Neutrophil (primary cell): ENCODE results near the gene KBTBD12.

Experiments
- H3K27ac ChIP-seq: fragments of 200-600 bp; sonication (generic); 2 replicates; pipeline ENCODE4 v1.5.1; 2016; ENCODE audit warnings: mild to moderate bottlenecking, moderate library complexity
- H3K27me3 ChIP-seq: fragments of 200-600 bp; sonication (generic); 2 replicates; pipeline ENCODE4 v1.6.0; 2016; ENCODE audit warnings: mild to moderate bottlenecking
- H3K36me3 ChIP-seq: fragments of 200-600 bp; sonication (generic); 2 replicates; pipeline ENCODE4 v1.5.1; 2017
- H3K4me1 ChIP-seq, 2 experiments: fragments of 200-600 bp in 1 of 2; sonication (generic) in 1 of 2; 1 replicate in 1 of 2; 2 replicates in 1 of 2; pipeline versions ENCODE4 v1.5.1 to v1.6.1; 2013 to 2016; ENCODE audit warnings: low read depth in 1 of 2, low read length in 1 of 2, mild to moderate bottlenecking in 1 of 2, moderate library complexity in 1 of 2; ENCODE audit not compliant: control insufficient read depth in 1 of 2, insufficient read depth in 1 of 2
- H3K4me3 ChIP-seq, 2 experiments: fragments of 200-600 bp in 1 of 2; sonication (generic) in 1 of 2; 1 replicate in 1 of 2; 2 replicates in 1 of 2; pipeline ENCODE4 v1.5.1; 2013 to 2016; ENCODE audit warnings: low read depth in 1 of 2, low read length in 1 of 2, mild to moderate bottlenecking in 1 of 2, moderate library complexity in 1 of 2
- H3K9me3 ChIP-seq: fragments of 200-600 bp; sonication (generic); 2 replicates; pipeline ENCODE4 v1.5.1; 2016
- CTCF ChIP-seq: fragments of 200-600 bp; sonication (generic); IDR thresholded peaks from 2 replicates; pipeline ENCODE4 v1.5.1; 2016; ENCODE audit warnings: antibody characterized with exemption

KBTBD12 gene

GRCh38 chr3:127962937-127963336, 47.9 kb downstream of the KBTBD12 start:
- H3K27ac ChIP-seq: no peak overlapping the region

GRCh38 chr3:127964053-127964452, 49.0 kb downstream of the KBTBD12 start:
- no peak overlapping the region for H3K27ac ChIP-seq
- no peak for TF ChIP-seq CTCF
- H3K4me3 ChIP-seq: no peak overlapping the region
- no peaks in the 10 kb centered on the region for H3K9me3 ChIP-seq
- no peaks in the 10 kb centered on the region for H3K36me3 ChIP-seq
- H3K27me3 ChIP-seq: peaks cover 20% of the 10 kb centered on the region
- no peaks in the 10 kb centered on the region for H3K4me1 ChIP-seq

More at GRCh38 chr3:127962937-127963336, 47.9 kb downstream of the KBTBD12 start:
- Histone ChIP-seq H3K9me3 (no peaks in the 10 kb centered on the region), H3K4me1 (no peaks in the 10 kb centered on the region), H3K36me3 (no peaks in the 10 kb centered on the region), H3K27me3 (peaks cover 20% of the 10 kb centered on the region), H3K4me3 (no peak overlapping the region)
- TF ChIP-seq CTCF: no peak

- no peak overlapping the region for H3K4me3 ChIP-seq
- TF ChIP-seq CTCF: no peak
- H3K36me3 ChIP-seq: no peaks in the 10 kb centered on the region
Observed at GRCh38 chr3:127964816-127965215, 49.8 kb downstream of the KBTBD12 start.

GRCh38 chr3:127967316-127967715, 52.3 kb downstream of the KBTBD12 start:
- H3K27me3 ChIP-seq: peaks cover 29% of the 10 kb centered on the region
- no peaks in the 10 kb centered on the region for H3K36me3 ChIP-seq
- no peaks in the 10 kb centered on the region for H3K4me1 ChIP-seq
- no peak overlapping the region for H3K4me3 ChIP-seq
- no peak overlapping the region for H3K27ac ChIP-seq
- no peaks in the 10 kb centered on the region for H3K9me3 ChIP-seq
- no peak for TF ChIP-seq CTCF

More at GRCh38 chr3:127964816-127965215, 49.8 kb downstream of the KBTBD12 start:
- Histone ChIP-seq H3K27ac (no peak overlapping the region), H3K4me1 (no peaks in the 10 kb centered on the region), H3K9me3 (no peaks in the 10 kb centered on the region), H3K27me3 (peaks cover 20% of the 10 kb centered on the region)

GRCh38 chr3:127970966-127971592, 56.0 kb downstream of the KBTBD12 start:
- Histone ChIP-seq H3K27me3 (peaks cover 22% of the 10 kb centered on the region), H3K27ac (no peak overlapping the region), H3K4me3 (no peak overlapping the region), H3K4me1 (no peaks in the 10 kb centered on the region), H3K36me3 (no peaks in the 10 kb centered on the region), H3K9me3 (no peaks in the 10 kb centered on the region)
- no peak for TF ChIP-seq CTCF
